Subcutaneous preadipocyte (primary cell): ENCODE measurements around the gene PIK3R6. TPM values are rescaled to one million over a fixed set of nuclear protein-coding genes. Genes with fewer than 3 reads are reported as not detected.

ENCODE experiments used
- total RNA-seq: library from RNA; depleted of rRNA; stranded (reverse); fragments of >200 nt; gene quantifications from 2 replicates; pipeline ENCODE4 v1.2.3, GENCODE V29; 2012

Gene PIK3R6
- total RNA-seq, result not detected in 2 replicates

GRCh38 chr17:8867361-8867981, at the start of gene PIK3R6:
TSS of gene PIK3R6 (minus strand) at chr17:8867674. CDS start at chr17:8849794, 17,880 bp downstream.

GRCh38 chr17:8798846-8799569, 68.5 kb downstream of the PIK3R6 start, which contains the start of gene MFSD6L:
TSS of gene MFSD6L (minus strand) at chr17:8799365. CDS start at chr17:8799120, 245 bp downstream.

GRCh38 chr17:8758137-8758596, 109.3 kb downstream of the PIK3R6 start, which contains the start of gene SPDYE4:
TSS of gene SPDYE4 (minus strand) at chr17:8758546. CDS start at chr17:8758382, 164 bp downstream.

Other genes with a start within 250 kb of the PIK3R6 start
- 28.9 and 37.1 TPM in 2 replicates for gene MYH10, start 236.9 kb downstream of the PIK3R6 start, total RNA-seq
- gene CCDC42, start 122.8 kb downstream of the PIK3R6 start, total RNA-seq, result not detected in 2 replicates
- gene SPDYE4, start 109.1 kb downstream of the PIK3R6 start, total RNA-seq, result not detected in 2 replicates
- not detected in 2 replicates for gene MFSD6L, start 68.3 kb downstream of the PIK3R6 start, total RNA-seq
- gene PIK3R5, start 98.0 kb upstream of the PIK3R6 start, total RNA-seq, result not detected in 2 replicates
- 0.20 and 0.37 TPM in 2 replicates for gene NTN1, start 153.8 kb upstream of the PIK3R6 start, total RNA-seq